Ishikawa (cell line): ENCODE data around the gene HCLS1.

Experiments used
- EP300 ChIP-seq: IDR thresholded peaks from 2 replicates; pipeline ENCODE4 v1.6.1; 2012; ENCODE audit warnings: borderline replicate concordance
- MAX ChIP-seq: IDR thresholded peaks from 2 replicates; pipeline ENCODE4 v1.6.1; 2012
- ZBTB7A ChIP-seq: IDR thresholded peaks from 2 replicates; pipeline ENCODE4 v1.6.1; 2012; ENCODE audit warnings: low read depth

- no peak for TF ChIP-seq EP300
- no peak for TF ChIP-seq MAX
- TF ChIP-seq ZBTB7A: no peak
Observed at GRCh38 chr3:121651684-121652083, 9.0 kb downstream of the HCLS1 start.
